OCI-LY3 (cell line): Measurements from ENCODE around the gene ARID2.

Source experiments
- H2AFZ ChIP-seq: fragments of 200-600, 300-600 bp; shearing (Covaris generic); 2 replicates; pipeline ENCODE4 v1.6.0; 2014; ENCODE audit warnings: antibody characterized with exemption, low read depth, low read length
- H3K27ac ChIP-seq: fragments of 200-600, 300-600 bp; sonication (generic); 2 replicates; pipeline ENCODE4 v1.5.1; 2014; ENCODE audit warnings: mild to moderate bottlenecking, low read length, moderate library complexity, mixed read lengths
- H3K27me3 ChIP-seq: fragments of 200-600, 300-600 bp; sonication (generic); 2 replicates; pipeline ENCODE4 v1.6.1; 2014; ENCODE audit warnings: low read depth, low read length, mixed read lengths
- H3K36me3 ChIP-seq: fragments of 200-600, 300-600 bp; sonication (generic); replicated peaks from 2 replicates; pipeline ENCODE3; 2014; ENCODE audit warnings: low read depth, low read length, mixed read lengths
- H3K4me1 ChIP-seq: fragments of 300-600, 200-600 bp; sonication (generic); 2 replicates; pipeline ENCODE4 v1.6.1; 2014; ENCODE audit warnings: low read length, mixed read lengths
- H3K4me2 ChIP-seq: fragments of 200-600, 300-600 bp; sonication (generic); 2 replicates; pipeline ENCODE4 v1.6.1; 2014; ENCODE audit warnings: low read length, mixed read lengths
- H3K4me3 ChIP-seq: fragments of 300-600, 200-600 bp; sonication (generic); 2 replicates; pipeline ENCODE4 v1.5.1; 2014; ENCODE audit warnings: antibody characterized with exemption, mild to moderate bottlenecking, low read length, moderate library complexity
- H3K79me2 ChIP-seq: fragments of 300-600, 200-600 bp; shearing (Covaris generic); 2 replicates; pipeline ENCODE4 v1.6.1; 2014; ENCODE audit warnings: mild to moderate bottlenecking, low read length, mixed read lengths
- H3K9ac ChIP-seq: fragments of 300-600, 200-600 bp; shearing (Covaris generic); 2 replicates; pipeline ENCODE4 v1.6.0; 2014; ENCODE audit warnings: mild to moderate bottlenecking, low read length, moderate library complexity
- H3K9me3 ChIP-seq: fragments of 200-600, 300-600 bp; shearing (Covaris generic); 2 replicates; pipeline ENCODE4 v1.6.1; 2014; ENCODE audit warnings: low read length, mixed read lengths; ENCODE audit not compliant: insufficient read depth
- H4K20me1 ChIP-seq: fragments of 200-600, 300-600 bp; sonication (generic); 2 replicates; pipeline ENCODE4 v1.6.1; 2016; ENCODE audit warnings: low read length, mixed read lengths; ENCODE audit not compliant: insufficient read depth
- CTCF ChIP-seq: fragments of 200-600, 300-600 bp; sonication (generic); IDR thresholded peaks from 2 replicates; pipeline ENCODE4 v1.5.1; 2014; ENCODE audit warnings: antibody characterized with exemption, low read length, low read depth
- EZH2phosphoT487 ChIP-seq: fragments of 200-600 bp; shearing (Covaris generic); IDR thresholded peaks from 2 replicates; pipeline ENCODE4 v1.6.1; 2018; ENCODE audit warnings: antibody characterized with exemption, mixed run types, low read depth

Gene ARID2

DNA sequence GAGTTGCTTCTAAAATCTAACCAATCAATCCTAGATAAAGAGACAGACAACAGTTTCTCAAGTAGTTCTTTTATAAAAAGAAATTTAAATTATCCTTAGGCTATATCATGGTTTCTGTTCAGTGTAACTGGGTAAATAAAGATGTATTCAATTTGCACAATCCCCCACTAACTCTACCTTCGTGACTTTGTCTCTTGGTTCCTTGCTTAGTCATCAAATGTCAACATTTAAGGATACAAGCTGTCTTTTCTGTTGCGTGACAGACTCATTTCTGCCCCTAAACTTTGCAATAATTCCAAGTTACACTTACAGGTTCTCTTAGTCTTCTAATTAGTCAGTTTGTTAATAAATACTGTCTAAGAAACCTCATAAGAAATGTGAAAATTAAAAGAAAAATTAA, 210.3 kb downstream of the ARID2 start:
- no peak overlapping the region for H3K4me2 ChIP-seq
- H3K4me3 ChIP-seq = no peak overlapping the region
- no peak overlapping the region for H3K9ac ChIP-seq
- H3K4me1 ChIP-seq = no peaks in the 10 kb centered on the region
- no peak overlapping the region for H3K27ac ChIP-seq
- H3K79me2 ChIP-seq = peaks cover 3% of the 10 kb centered on the region; the same call in 1 of the 2 replicates
- H3K9me3 ChIP-seq = no peaks in the 10 kb centered on the region
- TF ChIP-seq CTCF (no peak), EZH2phosphoT487 (no peak)
- peaks cover 51% of the 10 kb centered on the region for H3K36me3 ChIP-seq
- H4K20me1 ChIP-seq = 0 out of 2 replicates have a peak, but pooled peaks cover 2% of the 10 kb centered on the region
- no peaks in the 10 kb centered on the region for H3K27me3 ChIP-seq
- H2AFZ ChIP-seq = no peak overlapping the region

DNA sequence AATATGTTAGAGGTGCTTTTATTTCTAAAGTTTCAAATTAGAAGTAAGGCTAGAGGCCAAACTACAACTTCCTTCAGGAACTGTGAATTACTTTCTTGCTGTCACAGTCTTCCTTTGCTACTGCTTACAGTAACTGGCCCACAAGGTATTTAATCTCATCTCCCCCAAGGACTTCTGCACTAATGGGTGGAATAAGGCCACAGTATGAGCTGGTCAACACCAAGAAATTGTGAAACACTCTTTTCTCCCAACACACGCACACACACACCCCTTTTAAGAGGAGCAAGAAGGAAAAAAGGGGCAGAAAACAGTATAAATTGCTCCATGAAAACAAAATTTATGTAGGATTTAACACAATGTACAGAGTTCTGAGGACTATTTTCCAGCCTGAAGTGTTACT, 215.3 kb downstream of the ARID2 start:
- Histone ChIP-seq H3K27ac (no peak overlapping the region), H3K4me1 (peaks cover 8% of the 10 kb centered on the region), H4K20me1 (0 out of 2 replicates have a peak, but pooled peaks cover 6% of the 10 kb centered on the region), H3K4me3 (no peak overlapping the region), H2AFZ (no peak overlapping the region), H3K9ac (no peak overlapping the region), H3K9me3 (no peaks in the 10 kb centered on the region), H3K79me2 (peaks cover 3% of the 10 kb centered on the region; the same call in 1 of the 2 replicates), H3K36me3 (peaks cover 66% of the 10 kb centered on the region), H3K4me2 (no peak overlapping the region), H3K27me3 (no peaks in the 10 kb centered on the region)
- no peak for TF ChIP-seq CTCF

- no peaks in the 10 kb centered on the region for H3K27me3 ChIP-seq
- peaks cover 55% of the 10 kb centered on the region for H3K36me3 ChIP-seq
- 0 out of 2 replicates have a peak, but pooled peaks cover 6% of the 10 kb centered on the region for H4K20me1 ChIP-seq
- H3K79me2 ChIP-seq = peaks cover 2% of the 10 kb centered on the region; the same call in 1 of the 2 replicates
- no peaks in the 10 kb centered on the region for H3K9me3 ChIP-seq
- H3K27ac ChIP-seq = no peak overlapping the region
- no peak overlapping the region for H3K9ac ChIP-seq
- TF ChIP-seq EZH2phosphoT487 = no peak
- no peak for TF ChIP-seq CTCF
- no peak overlapping the region for H3K4me2 ChIP-seq
- no peak overlapping the region for H2AFZ ChIP-seq
- peaks cover 8% of the 10 kb centered on the region for H3K4me1 ChIP-seq
- no peak overlapping the region for H3K4me3 ChIP-seq
These were observed 216.9 kb downstream of the ARID2 start for GRCh38 chr12:45946435-45946834.

DNA sequence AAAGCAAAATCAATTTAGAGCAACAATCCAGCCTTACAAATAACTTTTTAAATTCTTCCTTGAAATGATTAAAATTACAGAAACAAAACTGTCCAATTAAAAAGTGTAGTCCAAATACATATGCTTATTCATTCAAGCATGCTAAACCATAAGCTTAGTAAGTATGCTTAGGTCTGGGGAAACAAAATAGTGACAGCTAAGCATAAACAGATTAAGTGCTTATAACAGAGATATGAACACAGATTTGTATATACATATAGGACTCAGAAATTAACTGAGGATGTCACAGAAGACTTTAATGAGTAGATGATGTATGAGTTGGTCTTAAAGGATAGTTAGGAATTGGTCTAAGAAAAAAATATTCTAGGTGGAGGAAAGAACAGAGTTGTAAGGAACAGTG, 219.0 kb downstream of the ARID2 start:
- Histone ChIP-seq H3K27me3 (no peaks in the 10 kb centered on the region), H3K27ac (no peak overlapping the region), H3K36me3 (peaks cover 42% of the 10 kb centered on the region), H3K79me2 (no peaks in the 10 kb centered on the region; the same call in 1 of the 2 replicates), H3K9me3 (no peaks in the 10 kb centered on the region), H3K4me3 (no peak overlapping the region), H2AFZ (no peak overlapping the region), H4K20me1 (0 out of 2 replicates have a peak, but pooled peaks cover 6% of the 10 kb centered on the region), H3K9ac (no peak overlapping the region), H3K4me1 (peaks cover 8% of the 10 kb centered on the region), H3K4me2 (no peak overlapping the region)
- TF ChIP-seq EZH2phosphoT487 (no peak), CTCF (no peak)
